Activated CD4-positive, alpha-beta T cell treated with anti-CD3 and anti-CD28 coated beads, Interleukin-2, amount 50 U/mL, for 48 hours (primary cell): ENCODE results near the gene KDM5A.

ENCODE experiments used
- DNase-seq, 2 experiments: peaks; one replicate each; pipeline ENCODE4 v3.0.0-alpha.2; 2020

The KDM5A gene

DNA sequence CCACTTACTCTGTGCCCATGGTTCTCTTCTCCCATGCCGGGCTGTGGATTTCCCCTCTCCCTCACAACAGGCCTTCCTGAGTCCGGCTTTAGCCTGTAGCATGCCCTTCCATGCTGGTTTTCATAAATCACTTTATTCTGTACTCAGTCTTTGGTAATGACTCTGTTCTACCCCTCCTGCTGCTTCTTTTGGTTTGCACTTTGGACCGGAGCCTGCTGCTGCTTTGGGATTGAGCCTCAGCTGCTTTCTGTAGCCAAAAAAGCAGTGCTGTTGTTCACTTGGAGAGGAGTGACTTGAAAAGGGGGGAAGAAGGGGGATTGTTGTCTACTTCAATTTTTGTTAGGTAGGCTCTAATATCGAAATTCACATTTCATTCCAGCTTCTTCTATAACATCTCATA is 118.0 kb downstream of the KDM5A start:
- DNase-seq = no peak

GRCh38 chr12:269191-269590 is 119.9 kb downstream of the KDM5A start:
- DNase-seq = no peak

DNA sequence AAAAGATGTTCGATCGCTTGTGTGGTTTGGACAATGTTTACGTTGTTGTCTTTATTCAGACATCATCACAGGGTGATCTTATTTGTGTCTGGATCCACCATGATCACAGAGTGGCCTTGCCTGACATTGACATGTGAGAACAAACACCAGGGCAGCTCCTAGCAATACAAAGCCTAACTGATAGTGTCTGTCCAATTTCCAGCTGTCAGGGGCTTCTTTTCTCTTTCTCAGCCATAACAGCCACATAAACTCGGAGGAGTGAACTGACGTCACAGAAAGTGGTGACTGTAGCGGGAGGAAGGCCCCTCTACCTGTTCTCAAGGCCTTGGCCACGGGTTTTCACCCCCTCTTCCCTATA is 120.7 kb downstream of the KDM5A start:
- no peak for DNase-seq

DNA sequence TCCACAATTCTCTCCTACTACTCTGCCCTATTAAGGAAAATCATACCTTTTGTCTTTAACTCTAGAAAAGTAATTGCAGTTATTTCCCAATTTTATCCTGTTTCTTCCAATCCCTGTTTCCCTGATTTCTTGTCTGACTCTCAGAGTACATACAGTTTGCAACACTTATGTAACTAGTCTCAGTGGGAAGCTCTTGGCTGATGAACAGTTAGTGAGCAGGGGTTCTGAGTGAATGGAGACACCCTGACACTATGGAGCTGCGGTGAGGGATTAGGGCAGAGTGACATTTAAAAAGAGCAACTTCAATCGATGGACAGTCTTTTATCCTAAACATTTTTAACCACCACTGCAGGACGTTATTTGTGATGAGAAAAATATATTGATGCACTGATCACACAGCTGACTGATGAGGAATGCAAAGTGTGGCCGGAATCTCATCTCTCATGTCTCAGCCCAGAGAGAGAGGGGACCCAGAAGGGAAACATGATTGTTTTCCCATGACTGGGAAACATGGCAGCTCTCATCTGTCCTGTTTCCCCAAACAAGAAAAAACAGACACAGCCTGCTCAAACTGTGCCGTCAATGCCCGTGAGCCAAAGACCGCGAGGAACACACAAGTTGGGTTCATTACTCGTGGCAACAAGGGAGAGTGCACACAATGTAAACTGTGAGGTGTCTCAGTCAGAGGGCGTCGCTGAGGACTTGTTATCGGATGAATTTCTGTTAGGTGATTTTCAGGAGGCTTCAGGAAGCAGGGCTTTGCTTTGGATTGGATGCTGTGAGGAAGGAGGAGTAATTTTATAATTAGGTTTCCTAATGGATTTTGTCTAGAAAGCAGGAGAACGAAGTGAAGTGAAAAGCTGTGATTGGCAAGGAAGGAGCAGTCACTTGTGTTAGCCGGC is 121.3 kb downstream of the KDM5A start:
- no peak for DNase-seq

DNA sequence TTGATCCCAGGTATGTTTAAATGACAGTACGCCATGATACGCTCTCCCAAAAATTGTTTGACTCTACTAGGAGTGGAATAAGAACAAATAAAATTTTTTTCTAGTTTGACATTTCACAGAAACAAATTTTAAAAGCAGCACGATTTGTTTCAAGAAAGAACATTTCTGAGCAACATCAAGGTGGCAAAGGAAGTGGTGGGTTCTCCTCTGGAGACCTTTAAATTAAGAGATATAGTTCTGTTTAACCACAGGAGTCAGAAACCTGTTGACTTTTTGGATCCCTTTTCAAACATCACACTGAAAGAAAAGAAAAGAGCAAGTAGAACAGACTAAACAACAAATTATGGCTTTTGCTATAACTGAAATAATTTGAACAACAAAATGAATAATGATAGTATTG is 124.0 kb downstream of the KDM5A start:
- DNase-seq = no peak

DNA sequence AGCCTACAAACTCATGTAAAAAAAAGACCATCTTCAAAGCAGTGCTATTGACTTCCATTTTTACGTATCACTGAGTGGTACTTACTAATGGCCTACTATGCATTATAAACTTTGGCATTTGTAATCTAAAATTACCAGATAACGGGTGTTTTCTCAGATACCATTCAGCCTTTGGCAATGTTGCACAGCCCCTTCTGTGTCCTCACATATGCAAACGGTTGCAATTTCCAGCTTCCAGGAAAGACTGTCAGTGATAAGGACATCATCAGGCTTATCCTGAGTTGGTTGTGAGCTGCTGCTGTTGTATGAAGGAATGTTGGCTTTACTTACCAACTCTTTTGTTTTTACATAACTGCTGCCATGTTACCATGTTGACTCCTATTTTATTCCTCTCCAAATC is 124.9 kb downstream of the KDM5A start:
- DNase-seq = no peak

DNA sequence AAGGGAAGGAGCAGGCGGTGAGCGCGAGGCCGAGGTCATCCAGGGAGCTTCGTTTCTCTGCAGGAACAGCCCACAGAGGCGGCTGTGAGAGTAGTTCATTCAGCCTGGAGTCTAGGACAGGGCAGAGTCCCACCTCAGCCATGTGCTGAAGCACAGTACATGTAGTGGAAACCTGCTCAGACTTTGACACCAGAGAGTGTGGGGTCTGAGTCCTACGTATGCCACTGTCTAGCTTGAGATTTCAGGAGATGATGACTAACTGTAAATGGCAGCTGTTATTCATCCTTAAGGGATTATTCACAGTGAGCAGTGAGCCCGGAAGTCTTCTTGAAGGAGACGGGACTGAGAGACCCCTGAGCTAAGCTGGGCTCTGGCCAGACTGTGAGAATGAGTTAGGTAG is 125.5 kb downstream of the KDM5A start:
- no peak for DNase-seq

GRCh38 chr12:262817-263216 is 126.3 kb downstream of the KDM5A start, which contains the start of gene SLC6A13:
TSS of gene SLC6A13 (minus strand) at chr12:262836. CDS start at chr12:260052, 2,784 bp downstream.
- no peak for DNase-seq

DNA sequence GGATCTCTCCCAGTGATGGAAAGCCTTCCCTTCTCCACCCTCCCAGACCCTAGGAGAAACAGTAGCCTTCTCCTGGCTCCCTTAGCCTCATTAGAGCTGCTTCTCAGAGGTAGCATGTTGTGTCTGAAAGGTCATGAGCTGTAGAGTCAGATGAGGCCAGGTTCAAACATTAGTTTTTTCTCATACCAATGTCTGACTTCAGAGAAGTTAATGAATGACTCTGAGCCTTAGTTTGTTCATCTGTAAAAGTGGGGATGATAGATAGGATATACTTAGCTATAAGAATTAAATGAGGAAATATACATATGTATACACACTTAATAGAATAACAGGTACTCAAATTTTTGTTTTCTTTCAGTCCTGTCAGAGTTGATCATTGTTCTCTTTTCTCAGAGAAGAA is 127.0 kb downstream of the KDM5A start:
- DNase-seq = no peak

- DNase-seq = no peak
These were observed 131.4 kb downstream of the KDM5A start for GRCh38 chr12:257521-258321.

DNA sequence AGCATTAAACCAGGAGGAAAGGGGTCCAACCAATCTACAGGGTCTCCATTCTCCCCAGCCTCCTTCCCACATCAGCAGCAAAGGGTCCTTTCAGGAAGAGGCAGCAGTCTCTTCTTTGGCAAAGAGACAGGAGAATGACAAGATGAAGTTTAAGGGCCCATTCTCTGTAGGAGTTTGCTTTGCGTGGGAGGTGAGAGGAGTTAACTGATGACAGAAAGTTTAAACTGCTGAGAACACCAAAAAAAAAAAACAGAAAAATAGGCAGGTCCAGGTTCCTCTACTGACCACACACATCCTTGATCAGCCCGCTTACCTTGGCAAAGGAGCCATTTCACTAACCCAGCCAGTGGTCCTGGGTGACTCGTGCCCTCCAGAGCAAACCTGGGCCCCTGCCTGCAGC is 132.2 kb downstream of the KDM5A start:
- DNase-seq = no peak

GRCh38 chr12:256225-256624 is 132.9 kb downstream of the KDM5A start:
- no peak for DNase-seq

DNA sequence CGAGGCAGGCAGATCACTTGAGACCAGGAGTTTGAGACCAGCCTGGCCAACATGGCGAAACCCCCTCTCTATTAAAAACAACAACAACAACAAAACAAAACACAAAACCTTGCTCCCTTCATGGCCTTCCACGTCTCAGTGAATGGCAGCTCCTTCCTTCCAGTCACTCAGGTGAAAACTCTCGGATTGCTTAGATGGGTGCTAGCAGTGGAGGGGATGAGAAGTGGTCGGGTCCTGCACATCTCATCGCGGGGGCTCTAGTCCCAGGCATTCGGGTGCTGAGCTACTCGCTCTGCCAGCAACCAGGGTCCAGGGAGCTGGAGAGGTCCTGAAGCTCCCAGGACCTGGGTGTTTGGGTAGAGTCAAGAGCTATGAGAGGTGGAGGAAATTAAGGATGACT is 134.2 kb downstream of the KDM5A start:
- DNase-seq = no peak

- DNase-seq = no peak
These were observed 135.1 kb downstream of the KDM5A start for GRCh38 chr12:254039-254438.

DNA sequence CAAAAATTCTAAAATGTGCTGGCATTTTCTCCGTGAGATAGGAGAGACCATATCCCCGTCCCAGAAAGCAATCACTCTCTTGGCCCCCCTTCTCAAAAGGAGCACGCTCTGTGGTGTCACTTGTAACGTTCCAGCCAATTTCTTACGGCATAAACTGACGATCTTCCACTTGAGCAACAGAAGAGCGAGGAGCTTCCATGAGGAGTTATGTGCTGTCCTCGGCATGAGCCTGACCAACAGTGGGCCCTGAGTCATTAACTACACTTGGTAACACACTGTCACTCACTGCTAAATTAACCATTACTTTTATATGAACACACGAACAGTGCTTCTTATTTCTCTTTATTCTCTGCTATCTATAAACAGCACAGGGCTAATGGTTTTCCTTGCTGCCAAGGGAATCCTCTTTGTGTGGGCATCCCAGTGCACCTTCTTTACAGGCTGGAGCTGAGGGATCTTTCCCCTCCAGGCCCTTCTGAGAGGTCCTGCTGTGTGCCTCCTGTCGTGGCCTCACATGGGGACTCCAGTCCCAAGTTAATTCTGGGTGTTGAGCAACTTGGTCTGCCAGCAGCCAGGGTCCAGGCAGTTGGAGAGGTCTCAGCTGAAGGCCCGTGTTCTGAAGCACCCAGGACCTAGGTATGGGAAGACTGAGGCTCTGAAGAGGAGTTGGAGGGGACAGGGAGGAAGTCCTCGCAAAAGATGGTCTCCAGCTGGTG is 135.8 kb downstream of the KDM5A start:
- no peak for DNase-seq

- no peak for DNase-seq
These were observed 136.5 kb downstream of the KDM5A start for GRCh38 chr12:252636-253035.

DNA sequence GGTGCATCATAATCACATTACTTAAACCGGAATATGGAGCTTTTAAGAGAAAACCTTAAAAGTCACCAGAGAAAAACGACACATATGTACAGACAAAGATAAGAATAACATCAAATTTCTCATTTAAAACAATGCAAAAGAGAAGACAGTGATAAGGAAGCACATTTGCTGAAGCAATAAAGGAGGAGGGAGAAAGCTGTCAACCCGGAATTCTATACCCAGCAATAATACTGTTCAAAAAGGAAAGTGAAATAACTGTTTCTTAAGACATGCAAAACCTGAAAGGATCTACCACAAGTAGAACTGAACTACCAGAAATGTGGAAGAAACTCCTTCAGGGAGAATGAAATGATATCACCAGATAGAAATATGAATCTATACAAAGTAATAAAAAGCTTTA is 141.8 kb downstream of the KDM5A start:
- no peak for DNase-seq

GRCh38 chr12:243381-243780 is 145.7 kb downstream of the KDM5A start:
- no peak for DNase-seq

- no peak for DNase-seq
These were observed 146.6 kb downstream of the KDM5A start for GRCh38 chr12:242496-242895.

DNA sequence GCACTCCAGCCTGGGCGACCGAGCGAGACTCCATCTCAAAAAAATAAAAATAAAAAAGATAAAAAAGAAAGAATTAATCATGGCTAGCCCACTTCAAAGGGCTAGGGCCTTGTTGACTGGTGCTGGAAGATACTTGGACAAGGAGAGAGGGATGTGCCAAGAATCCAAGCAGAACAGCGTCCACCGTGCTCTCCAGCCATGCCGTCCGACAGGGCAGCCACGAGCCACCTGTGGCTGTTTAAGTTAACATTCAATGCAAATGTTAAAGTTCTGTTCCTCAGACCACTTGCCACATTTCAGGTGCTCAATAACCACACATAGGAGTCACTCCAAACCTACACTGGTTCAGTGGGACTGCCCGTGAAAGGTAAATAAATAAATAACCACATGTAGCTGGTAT is 147.9 kb downstream of the KDM5A start:
- DNase-seq = no peak

DNA sequence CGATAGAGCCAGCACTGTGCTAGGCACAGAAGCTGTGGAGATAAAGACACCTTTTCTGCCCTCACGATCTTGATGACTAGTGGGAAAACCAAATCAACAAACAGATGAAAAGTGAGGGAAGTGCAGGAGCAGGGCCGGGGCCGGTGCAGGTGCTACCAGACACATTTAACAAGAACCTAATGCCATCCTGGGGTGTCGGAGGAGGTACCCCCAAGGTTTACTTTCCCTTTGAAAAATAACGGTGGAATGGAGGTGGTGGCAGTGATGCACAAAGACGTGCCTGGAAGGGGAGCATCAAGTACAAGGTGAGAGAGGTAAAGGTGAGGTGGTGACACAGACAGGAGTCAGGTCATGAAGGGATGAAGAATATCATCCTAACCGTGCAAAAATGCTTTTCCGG is 148.6 kb downstream of the KDM5A start:
- no peak for DNase-seq

DNA sequence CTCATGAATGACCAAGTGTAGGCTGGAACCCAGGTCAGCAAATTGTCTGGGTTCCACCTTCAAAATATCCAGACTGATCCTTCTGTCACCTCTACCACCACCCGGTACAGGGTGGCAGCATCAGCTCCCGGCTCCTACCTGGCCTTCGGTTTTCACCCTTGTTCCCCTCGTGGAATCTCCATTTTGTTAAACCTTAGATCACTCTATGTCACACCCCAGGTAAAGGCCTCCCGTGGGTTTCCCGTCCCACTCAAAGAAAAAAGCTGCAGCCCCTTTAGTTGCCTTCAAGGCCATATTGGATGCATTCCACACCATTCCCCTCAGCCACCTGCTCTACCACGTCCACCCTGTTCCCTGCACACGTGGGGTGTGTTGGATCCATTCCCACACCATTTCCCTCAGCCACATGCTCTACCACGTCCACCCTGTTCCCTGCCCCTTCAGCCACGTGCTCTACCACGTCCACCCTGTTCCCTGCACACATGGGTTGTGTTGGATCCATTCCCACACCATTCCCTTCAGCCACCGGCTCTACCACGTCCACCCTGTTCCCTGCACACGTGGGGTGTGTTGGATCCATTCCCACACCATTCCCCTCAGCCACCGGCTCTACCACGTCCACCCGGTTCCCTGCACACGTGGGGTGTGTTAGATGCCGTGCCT is 150.3 kb downstream of the KDM5A start:
- DNase-seq = no peak

GRCh38 chr12:238116-238515 is 151.0 kb downstream of the KDM5A start:
- no peak for DNase-seq
